SU-DHL-6 (cell line): ENCODE data around the gene COG7.
A peak's percentile ranks its signal among the peaks of the same experiment; 100 is the strongest.

Source experiments
- H2AFZ ChIP-seq: fragments of 200-600 bp; sonication (generic); 2 replicates; pipeline ENCODE4 v1.6.1; 2014; ENCODE audit warnings: low read depth, mild to moderate bottlenecking, moderate library complexity, mixed read lengths, antibody characterized with exemption, low read length; ENCODE audit not compliant: severe bottlenecking
- H3F3A ChIP-seq: fragments of 200-600 bp; shearing (Covaris generic); 2 replicates; pipeline ENCODE4 v1.6.0; 2016; ENCODE audit warnings: antibody characterized with exemption, mild to moderate bottlenecking; ENCODE audit not compliant: insufficient read depth
- H3K27ac ChIP-seq: fragments of 200-600 bp; sonication (generic); 2 replicates; pipeline ENCODE4 v1.5.1; 2016; ENCODE audit warnings: low read depth, mild to moderate bottlenecking, low read length, moderate library complexity, mixed read lengths
- H3K27me3 ChIP-seq: fragments of 200-600 bp; sonication (generic), shearing (Covaris generic); 2 replicates; pipeline ENCODE4 v1.6.0; 2014; ENCODE audit warnings: mild to moderate bottlenecking, low read length
- H3K36me3 ChIP-seq: fragments of 200-600 bp; sonication (generic); 2 replicates; pipeline ENCODE4 v1.6.1; 2014; ENCODE audit warnings: mild to moderate bottlenecking, low read length, mixed read lengths
- H3K4me2 ChIP-seq: fragments of 300-600, 200-600 bp; shearing (Covaris generic), sonication (generic); 2 replicates; pipeline ENCODE4 v1.6.0; 2014; ENCODE audit warnings: low read length, low read depth, mild to moderate bottlenecking; ENCODE audit not compliant: poor library complexity, severe bottlenecking
- H3K4me3 ChIP-seq: fragments of 200-600 bp; sonication (generic); 2 replicates; pipeline ENCODE4 v1.5.1; 2014; ENCODE audit warnings: antibody characterized with exemption, low read length, mild to moderate bottlenecking, mixed read lengths; ENCODE audit not compliant: insufficient read depth, poor library complexity, severe bottlenecking
- H3K79me2 ChIP-seq: fragments of 200-600 bp; sonication (generic); 2 replicates; pipeline ENCODE4 v1.6.1; 2014; ENCODE audit warnings: mild to moderate bottlenecking, low read length, moderate library complexity; ENCODE audit not compliant: insufficient read depth
- H3K9ac ChIP-seq: fragments of 200-600 bp; sonication (generic); 2 replicates; pipeline ENCODE4 v1.7.0; 2014; ENCODE audit warnings: mild to moderate bottlenecking, low read length
- H3K9me2 ChIP-seq: fragments of 200-600 bp; sonication (generic); replicated peaks from 2 replicates; pipeline ENCODE4 v1.6.1; 2014; ENCODE audit warnings: low read length; ENCODE audit not compliant: insufficient read depth
- H3K9me3 ChIP-seq: fragments of 200-600 bp; sonication (generic); 2 replicates; pipeline ENCODE4 v1.6.1; 2014; ENCODE audit warnings: low read length, mixed read lengths; ENCODE audit not compliant: insufficient read depth
- H4K20me1 ChIP-seq: fragments of 200-600 bp; sonication (generic); 2 replicates; pipeline ENCODE4 v1.6.1; 2014; ENCODE audit warnings: low read depth, mild to moderate bottlenecking, antibody characterized with exemption, low read length, moderate library complexity, mixed read lengths
- EZH2phosphoT487 ChIP-seq: fragments of 200-600 bp; sonication (generic), shearing (Covaris generic); conservative IDR thresholded peaks from 2 replicates; pipeline ENCODE4 v1.6.1; 2018; ENCODE audit warnings: mild to moderate bottlenecking, antibody characterized with exemption, low read length, moderate library complexity, mixed read lengths
- TF ChIP-seq, protein P1 (sequence below): fragments of 200-600 bp; sonication (generic); IDR thresholded peaks from one replicate; pipeline ENCODE4 v1.5.1; 2017; ENCODE audit warnings: antibody characterized with exemption, mild to moderate bottlenecking, low read length, moderate library complexity; ENCODE audit not compliant: insufficient read depth, poor library complexity, severe bottlenecking

The COG7 gene

DNA sequence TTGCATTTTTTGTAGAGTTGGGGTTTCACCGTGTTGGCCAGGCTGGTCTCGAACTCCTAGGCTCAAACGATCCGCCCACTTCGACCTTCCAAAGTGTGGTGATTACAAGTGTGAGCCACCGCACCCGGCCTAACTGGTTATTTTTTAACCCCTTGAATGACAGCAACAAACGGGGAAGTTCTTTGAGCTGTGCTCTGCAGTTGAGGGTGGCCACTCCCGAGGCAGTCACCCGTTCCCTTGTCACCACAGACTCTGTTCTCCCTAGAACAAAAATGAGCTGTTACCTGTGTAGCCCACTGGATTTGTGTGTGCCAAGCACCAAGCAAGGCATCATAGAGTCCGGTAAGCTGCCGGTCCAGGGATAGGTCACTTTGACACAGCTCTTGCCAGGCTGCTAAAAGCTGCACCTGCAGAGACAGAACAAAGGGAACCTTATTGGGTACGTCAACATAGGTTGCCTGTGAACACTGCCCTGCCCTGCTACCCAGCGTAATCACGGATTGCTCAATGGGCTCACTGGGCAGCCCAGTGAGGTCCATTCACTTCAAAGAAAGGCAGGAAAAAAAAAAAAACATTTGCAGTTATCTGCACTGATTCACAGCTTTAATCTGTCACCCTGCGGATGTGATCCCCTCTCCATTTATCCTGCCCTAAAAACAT is 19.6 kb downstream of the COG7 start:
- H3K79me2 ChIP-seq: no peaks in the 10 kb centered on the region
- no peaks in the 10 kb centered on the region for H3K9me3 ChIP-seq
- H4K20me1 ChIP-seq: no peaks in the 10 kb centered on the region
- TF ChIP-seq, protein P1, sequence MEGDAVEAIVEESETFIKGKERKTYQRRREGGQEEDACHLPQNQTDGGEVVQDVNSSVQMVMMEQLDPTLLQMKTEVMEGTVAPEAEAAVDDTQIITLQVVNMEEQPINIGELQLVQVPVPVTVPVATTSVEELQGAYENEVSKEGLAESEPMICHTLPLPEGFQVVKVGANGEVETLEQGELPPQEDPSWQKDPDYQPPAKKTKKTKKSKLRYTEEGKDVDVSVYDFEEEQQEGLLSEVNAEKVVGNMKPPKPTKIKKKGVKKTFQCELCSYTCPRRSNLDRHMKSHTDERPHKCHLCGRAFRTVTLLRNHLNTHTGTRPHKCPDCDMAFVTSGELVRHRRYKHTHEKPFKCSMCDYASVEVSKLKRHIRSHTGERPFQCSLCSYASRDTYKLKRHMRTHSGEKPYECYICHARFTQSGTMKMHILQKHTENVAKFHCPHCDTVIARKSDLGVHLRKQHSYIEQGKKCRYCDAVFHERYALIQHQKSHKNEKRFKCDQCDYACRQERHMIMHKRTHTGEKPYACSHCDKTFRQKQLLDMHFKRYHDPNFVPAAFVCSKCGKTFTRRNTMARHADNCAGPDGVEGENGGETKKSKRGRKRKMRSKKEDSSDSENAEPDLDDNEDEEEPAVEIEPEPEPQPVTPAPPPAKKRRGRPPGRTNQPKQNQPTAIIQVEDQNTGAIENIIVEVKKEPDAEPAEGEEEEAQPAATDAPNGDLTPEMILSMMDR: no peak
- no peak for TF ChIP-seq EZH2phosphoT487
- H3K9me2 ChIP-seq: no peaks in the 10 kb centered on the region
- H2AFZ ChIP-seq: no peak overlapping the region
- no peaks in the 10 kb centered on the region for H3K27me3 ChIP-seq
- H3K27ac ChIP-seq: no peak overlapping the region
- no peaks in the 10 kb centered on the region for H3F3A ChIP-seq
- no peak overlapping the region for H3K9ac ChIP-seq
- H3K4me3 ChIP-seq: no peak overlapping the region
- no peak overlapping the region for H3K4me2 ChIP-seq
- H3K36me3 ChIP-seq: no peaks in the 10 kb centered on the region

DNA sequence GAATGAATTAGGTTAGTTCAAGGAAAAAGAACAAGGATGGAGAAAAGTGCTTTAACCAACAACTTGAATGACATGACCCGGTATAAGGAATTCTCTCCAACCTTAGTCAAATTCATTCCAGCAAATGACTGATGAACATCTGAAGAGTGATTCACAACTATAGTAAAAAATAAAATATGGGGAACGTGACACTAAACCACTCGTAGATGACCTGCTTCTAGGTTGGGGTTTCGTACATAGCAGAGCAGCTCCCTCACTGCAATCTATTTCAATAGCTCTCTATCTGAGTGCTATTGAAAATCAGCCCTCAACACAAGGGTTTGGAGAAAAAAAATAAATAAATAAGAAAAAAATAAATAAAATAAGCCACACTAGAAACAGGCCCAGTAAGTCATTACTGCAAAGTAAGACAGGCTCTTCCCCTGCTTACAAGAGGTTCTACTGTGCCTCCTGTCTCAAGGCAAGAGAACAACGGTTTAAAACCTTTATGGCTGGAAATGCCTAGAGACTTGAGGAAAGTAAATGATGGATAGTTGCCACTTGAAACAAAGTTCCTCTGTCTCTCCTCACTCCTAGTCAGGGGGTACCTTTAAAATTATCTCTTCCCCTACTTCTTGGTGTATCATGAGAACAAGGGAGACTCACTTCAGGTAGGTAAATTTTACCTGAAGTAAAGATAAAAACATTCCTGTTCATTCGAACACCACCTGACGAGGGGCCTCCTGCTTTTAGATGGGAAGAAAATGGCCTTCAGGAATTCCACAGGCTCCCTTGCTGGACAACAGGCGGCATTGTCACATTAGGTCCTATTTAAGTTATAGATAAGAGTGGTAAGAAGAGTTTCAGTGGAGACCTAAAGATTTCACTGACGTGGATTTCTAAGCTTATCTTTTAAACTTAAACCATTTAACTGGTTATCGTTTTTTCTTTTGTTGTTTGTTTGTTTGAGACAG is 20.5 kb downstream of the COG7 start:
- no peak overlapping the region for H3K4me2 ChIP-seq
- H3K27me3 ChIP-seq: no peaks in the 10 kb centered on the region
- H4K20me1 ChIP-seq: no peaks in the 10 kb centered on the region
- TF ChIP-seq EZH2phosphoT487: no peak
- peak overlapping the region; percentile 9; the same call in 1 of the 2 replicates for H3K27ac ChIP-seq
- H3K4me3 ChIP-seq: no peak overlapping the region
- H3F3A ChIP-seq: no peaks in the 10 kb centered on the region
- no peak overlapping the region for H2AFZ ChIP-seq
- no peaks in the 10 kb centered on the region for H3K9me2 ChIP-seq
- no peaks in the 10 kb centered on the region for H3K9me3 ChIP-seq
- H3K79me2 ChIP-seq: no peaks in the 10 kb centered on the region
- H3K36me3 ChIP-seq: no peaks in the 10 kb centered on the region
- H3K9ac ChIP-seq: no peak overlapping the region

DNA sequence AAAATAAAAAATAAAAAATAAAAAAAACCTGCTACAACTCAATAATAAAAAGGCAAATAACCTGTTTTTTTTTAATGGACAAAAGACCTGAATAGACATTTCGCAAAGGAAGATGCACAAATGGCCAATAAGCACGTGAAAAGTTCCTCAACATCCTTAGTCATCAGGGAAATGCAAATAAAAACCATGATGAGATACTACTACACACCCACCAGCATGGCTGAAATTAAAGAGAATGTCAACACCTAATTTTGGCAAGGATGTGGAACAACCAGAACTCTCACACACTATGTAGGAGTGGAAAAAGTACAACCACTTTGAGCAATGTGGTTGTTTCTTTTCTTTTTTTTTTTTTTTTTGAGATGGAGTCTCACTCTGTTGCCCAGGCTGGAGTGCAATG is 24.6 kb downstream of the COG7 start:
- TF ChIP-seq EZH2phosphoT487: no peak
- TF ChIP-seq, protein P1: no peak
- Histone ChIP-seq H4K20me1 (no peaks in the 10 kb centered on the region), H3K36me3 (no peaks in the 10 kb centered on the region), H3K4me2 (no peak overlapping the region), H3K4me3 (no peak overlapping the region), H3F3A (no peaks in the 10 kb centered on the region), H3K79me2 (no peaks in the 10 kb centered on the region), H3K9ac (no peak overlapping the region), H2AFZ (no peak overlapping the region), H3K27ac (no peak overlapping the region), H3K27me3 (no peaks in the 10 kb centered on the region), H3K9me3 (no peaks in the 10 kb centered on the region), H3K9me2 (no peaks in the 10 kb centered on the region)
